B cell (primary cell): ENCODE results near the gene CACNB2.

Source experiments
- CTCF ChIP-seq: fragments of 200-600 bp; IDR thresholded peaks from one replicate; pipeline ENCODE4 v1.8.0; 2022; ENCODE audit warnings: antibody characterized with exemption, mild to moderate bottlenecking
- EZH2 ChIP-seq: IDR thresholded peaks from 2 replicates; pipeline ENCODE4 v1.6.1; 2012; ENCODE audit warnings: borderline replicate concordance, low read depth, mild to moderate bottlenecking, moderate library complexity, low read length; ENCODE audit not compliant: insufficient read depth, poor library complexity, severe bottlenecking

- no peak for TF ChIP-seq CTCF
- no peak for TF ChIP-seq EZH2
Measured at GRCh38 chr10:18134921-18135320, 5.3 kb upstream of the CACNB2 start.
